HUES64 (cell line): ENCODE measurements around the gene UBAC1.

Experiments used
- H3K27ac ChIP-seq: 2 replicates; pipeline ENCODE4 v1.7.0; 2013; ENCODE audit warnings: low read depth, low read length, inconsistent platforms
- H3K27me3 ChIP-seq: 2 replicates; pipeline ENCODE4 v1.6.1; 2013; ENCODE audit warnings: mild to moderate bottlenecking, low read length; ENCODE audit not compliant: insufficient read depth
- H3K36me3 ChIP-seq: 2 replicates; pipeline ENCODE4 v1.6.1; 2013; ENCODE audit warnings: mild to moderate bottlenecking, low read length; ENCODE audit not compliant: insufficient read depth
- H3K4me1 ChIP-seq: 2 replicates; pipeline ENCODE4 v1.6.1; 2013; ENCODE audit warnings: mild to moderate bottlenecking, low read length, moderate library complexity; ENCODE audit not compliant: insufficient read depth
- H3K4me3 ChIP-seq: 2 replicates; pipeline ENCODE4 v1.5.1; 2013; ENCODE audit warnings: mild to moderate bottlenecking, low read length, moderate library complexity
- H3K9ac ChIP-seq: 2 replicates; pipeline ENCODE4 v1.6.1; 2013; ENCODE audit warnings: mild to moderate bottlenecking, low read depth, low read length
- H3K9me3 ChIP-seq: 2 replicates; pipeline ENCODE4 v1.6.1; 2013; ENCODE audit warnings: low read depth, low read length; ENCODE audit not compliant: insufficient read depth
- WGBS: fragments of 150-250, 120-280 bp; methylation state at CpG from one replicate; pipeline ENCODE4 v1.1.7; 2013; ENCODE audit warnings: missing lambda C conversion rate; 5-methylcytosine and 5-hydroxymethylcytosine counted together

UBAC1 gene

DNA sequence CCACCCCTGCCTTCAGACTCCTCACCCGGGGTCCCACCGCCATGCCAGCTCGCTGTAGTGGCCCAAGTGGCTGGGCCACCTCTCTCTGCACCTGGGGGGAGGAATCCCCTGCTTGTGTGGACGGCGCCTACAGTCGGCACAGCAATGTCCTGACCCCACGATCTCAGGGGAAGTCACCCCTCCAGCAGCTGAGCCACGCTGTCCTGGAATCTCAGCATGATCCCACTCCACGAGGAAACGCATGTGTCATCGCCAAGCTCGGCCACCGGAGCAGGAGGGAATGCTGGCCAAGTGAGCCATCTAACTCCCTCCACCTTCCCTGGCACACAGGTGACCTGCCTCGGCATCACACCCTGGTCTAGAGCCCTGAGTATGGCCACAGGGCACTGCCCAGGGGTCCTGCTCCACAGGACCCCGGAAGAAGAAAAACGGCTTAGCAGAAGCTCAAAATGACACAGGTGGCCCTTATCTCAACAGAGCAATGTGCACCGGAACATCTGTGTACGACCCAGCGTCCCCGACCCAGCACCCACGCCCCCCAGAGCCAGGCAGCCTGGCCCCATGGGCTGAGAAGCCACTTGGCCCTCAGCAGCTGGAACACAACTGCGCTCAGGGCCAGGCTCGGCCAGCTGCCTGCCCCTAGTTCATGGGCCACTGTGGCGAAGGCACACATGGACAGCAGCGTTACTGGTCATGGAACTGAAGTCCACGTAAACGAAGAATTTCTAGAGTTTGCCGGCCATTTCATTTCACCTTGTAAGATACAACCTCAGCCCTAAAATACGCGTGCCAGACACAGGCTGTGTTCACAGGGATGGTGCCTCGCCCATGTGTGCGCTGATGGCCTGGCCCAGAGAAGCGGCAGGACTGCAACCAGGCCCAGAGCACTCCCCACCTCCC is 30.5 kb downstream of the UBAC1 start:
- Histone ChIP-seq H3K27ac (no peak overlapping the region), H3K4me3 (no peak overlapping the region), H3K27me3 (no peaks in the 10 kb centered on the region), H3K4me1 (no peaks in the 10 kb centered on the region), H3K36me3 (peaks cover 37% of the 10 kb centered on the region), H3K9me3 (no peaks in the 10 kb centered on the region), H3K9ac (no peak overlapping the region)
- 95% methylated on average over 33 of the region's 33 CpGs for WGBS

- no peaks in the 10 kb centered on the region for H3K4me1 ChIP-seq
- H3K36me3 ChIP-seq = peaks cover 30% of the 10 kb centered on the region
- no peaks in the 10 kb centered on the region for H3K27me3 ChIP-seq
- no peak overlapping the region for H3K9ac ChIP-seq
- H3K27ac ChIP-seq = no peak overlapping the region
- H3K4me3 ChIP-seq = no peak overlapping the region
- no peaks in the 10 kb centered on the region for H3K9me3 ChIP-seq
- 95% methylated on average over 21 of the region's 21 CpGs for WGBS
Measured at GRCh38 chr9:135929656-135930445, 31.3 kb downstream of the UBAC1 start.

DNA sequence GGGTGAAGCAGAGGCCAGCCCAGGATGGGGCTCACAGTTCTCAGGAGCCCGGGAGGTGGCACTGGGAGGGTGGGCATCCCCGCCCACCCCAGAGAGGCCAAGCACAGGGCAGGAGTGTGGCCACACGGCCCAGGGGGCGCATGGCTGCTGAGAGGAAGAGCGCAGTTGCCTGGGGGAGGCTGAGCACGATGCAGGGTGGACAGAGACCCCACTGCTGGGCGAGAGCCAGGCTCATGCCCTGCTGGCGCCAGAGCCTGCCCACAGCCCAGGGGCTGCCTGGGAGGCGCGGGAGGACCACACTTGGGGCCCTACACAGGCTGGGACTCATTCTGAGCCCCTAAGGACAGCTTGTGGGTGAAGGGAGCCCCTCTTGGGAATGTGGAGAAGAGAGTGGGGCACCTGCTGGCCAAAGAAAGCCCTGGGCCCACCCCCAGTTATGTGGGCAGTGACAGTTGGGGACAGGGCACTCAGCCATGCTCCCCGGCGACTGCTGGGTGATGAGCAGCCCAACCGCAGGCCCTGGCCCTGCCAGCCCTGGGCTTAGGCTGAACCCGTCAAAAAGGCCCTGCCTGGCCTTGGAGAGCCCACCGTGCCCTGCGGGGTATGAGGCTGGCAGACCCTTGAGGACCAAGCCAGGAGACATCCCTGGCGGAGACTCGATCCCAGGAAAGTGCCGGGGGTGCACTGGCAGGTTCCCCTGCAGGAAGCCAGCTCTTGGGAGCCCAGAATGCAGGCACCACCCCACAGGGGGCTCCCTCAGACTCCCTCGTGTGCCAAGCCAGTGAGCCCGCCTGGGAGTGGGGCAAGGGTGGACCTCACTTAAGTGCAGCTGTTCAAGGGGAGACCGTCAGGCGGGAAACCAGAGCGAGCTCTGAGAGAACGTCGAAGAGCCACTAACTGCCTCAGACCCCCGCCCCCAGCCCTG is 32.2 kb downstream of the UBAC1 start:
- no peaks in the 10 kb centered on the region for H3K27me3 ChIP-seq
- no peaks in the 10 kb centered on the region for H3K9me3 ChIP-seq
- no peak overlapping the region for H3K27ac ChIP-seq
- 90% methylated on average over 27 of the region's 27 CpGs for WGBS
- H3K36me3 ChIP-seq = peaks cover 26% of the 10 kb centered on the region
- no peak overlapping the region for H3K4me3 ChIP-seq
- no peak overlapping the region for H3K9ac ChIP-seq
- no peaks in the 10 kb centered on the region for H3K4me1 ChIP-seq

GRCh38 chr9:135928074-135928730 is 33.0 kb downstream of the UBAC1 start:
- Histone ChIP-seq H3K27me3 (no peaks in the 10 kb centered on the region), H3K27ac (no peak overlapping the region), H3K9me3 (no peaks in the 10 kb centered on the region), H3K9ac (no peak overlapping the region), H3K36me3 (peaks cover 18% of the 10 kb centered on the region), H3K4me3 (no peak overlapping the region), H3K4me1 (no peaks in the 10 kb centered on the region)
- WGBS = 94% methylated on average over 23 of the region's 23 CpGs

GRCh38 chr9:135927195-135928013 is 33.8 kb downstream of the UBAC1 start:
- H3K36me3 ChIP-seq = peaks cover 10% of the 10 kb centered on the region
- H3K27ac ChIP-seq = no peak overlapping the region
- H3K4me1 ChIP-seq = no peaks in the 10 kb centered on the region
- H3K9me3 ChIP-seq = no peaks in the 10 kb centered on the region
- H3K9ac ChIP-seq = no peak overlapping the region
- WGBS = 94% methylated on average over 25 of the region's 25 CpGs
- H3K27me3 ChIP-seq = no peaks in the 10 kb centered on the region
- H3K4me3 ChIP-seq = no peak overlapping the region

DNA sequence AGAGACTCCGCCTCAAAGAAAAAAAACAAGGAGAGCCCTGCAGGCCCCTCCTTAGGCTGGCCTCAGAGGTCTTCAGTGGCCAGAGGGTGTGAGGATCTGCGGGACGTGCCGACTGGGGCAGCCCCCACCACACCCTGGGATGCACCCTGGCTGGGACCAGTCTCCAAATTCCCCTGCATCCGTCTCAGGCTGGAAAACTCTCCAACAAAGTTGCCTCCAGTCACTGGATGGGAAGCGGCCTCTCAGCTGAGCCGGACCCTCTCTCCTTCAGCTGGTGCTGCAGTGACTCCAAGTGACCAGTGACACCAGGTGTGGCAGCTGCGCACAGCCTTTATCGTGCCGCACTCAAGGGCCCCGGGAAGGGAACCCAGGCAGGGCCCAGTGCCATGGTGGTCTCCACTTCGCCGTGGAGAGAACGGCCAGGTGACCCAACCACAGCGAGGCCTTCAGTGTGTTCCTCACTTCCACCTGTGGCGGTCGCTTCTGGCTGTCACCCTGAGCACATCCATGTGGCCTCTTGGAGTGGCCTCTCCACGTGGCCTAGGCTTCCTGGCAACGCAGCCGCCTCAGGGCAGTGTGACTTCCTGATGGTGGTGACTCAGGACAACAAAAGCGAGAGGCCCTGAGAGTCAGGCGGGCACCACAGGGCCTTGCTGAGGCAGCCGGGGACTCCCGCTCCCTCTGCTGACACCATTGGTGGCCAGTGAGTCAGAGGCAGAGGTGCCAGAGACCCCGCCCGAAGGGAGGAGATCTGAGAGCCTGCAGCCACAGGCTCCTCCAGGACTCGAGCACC is 34.6 kb downstream of the UBAC1 start:
- Histone ChIP-seq H3K27me3 (no peaks in the 10 kb centered on the region), H3K27ac (no peak overlapping the region), H3K36me3 (peaks cover 7% of the 10 kb centered on the region), H3K4me1 (no peaks in the 10 kb centered on the region), H3K9me3 (no peaks in the 10 kb centered on the region), H3K4me3 (no peak overlapping the region), H3K9ac (no peak overlapping the region)
- 88% methylated on average over 27 of the region's 27 CpGs for WGBS

- 96% methylated on average over 19 of the region's 19 CpGs for WGBS
- Histone ChIP-seq H3K36me3 (no peaks in the 10 kb centered on the region; the same call in 1 of the 2 replicates), H3K9ac (no peak overlapping the region)
Measured at GRCh38 chr9:135925496-135926133, 35.6 kb downstream of the UBAC1 start.

GRCh38 chr9:135924628-135925338 is 36.4 kb downstream of the UBAC1 start:
- Histone ChIP-seq H3K27me3 (no peaks in the 10 kb centered on the region), H3K27ac (no peak overlapping the region), H3K9me3 (no peaks in the 10 kb centered on the region), H3K4me3 (no peak overlapping the region), H3K9ac (no peak overlapping the region), H3K4me1 (no peaks in the 10 kb centered on the region), H3K36me3 (no peaks in the 10 kb centered on the region; the same call in 1 of the 2 replicates)
- WGBS = 93% methylated on average over 27 of the region's 27 CpGs

More at GRCh38 chr9:135925496-135926133, 35.6 kb downstream of the UBAC1 start:
- Histone ChIP-seq H3K4me1 (no peaks in the 10 kb centered on the region), H3K4me3 (no peak overlapping the region), H3K27me3 (no peaks in the 10 kb centered on the region), H3K27ac (no peak overlapping the region), H3K9me3 (no peaks in the 10 kb centered on the region)

GRCh38 chr9:135923508-135923907 is 37.7 kb downstream of the UBAC1 start:
- no peak overlapping the region for H3K9ac ChIP-seq
- no peak overlapping the region for H3K27ac ChIP-seq
- H3K4me3 ChIP-seq = no peak overlapping the region
- H3K9me3 ChIP-seq = peaks cover 7% of the 10 kb centered on the region
- WGBS = 96% methylated on average over 13 of the region's 13 CpGs
- no peaks in the 10 kb centered on the region for H3K27me3 ChIP-seq
- H3K36me3 ChIP-seq = no peaks in the 10 kb centered on the region; the same call in 1 of the 2 replicates
- H3K4me1 ChIP-seq = no peaks in the 10 kb centered on the region
